Stomach smooth muscle (tissue), 2 donors: ENCODE results near the gene TRAIP.

ENCODE experiments used
- H3K27ac ChIP-seq: one replicate; pipeline ENCODE4 v1.7.0; 2013; ENCODE audit warnings: mild to moderate bottlenecking, low read length, inconsistent platforms
- H3K27me3 ChIP-seq, 2 donors: one replicate each; pipeline ENCODE4 v1.7.0; 2013; ENCODE audit warnings: low read length in 2 of 2; ENCODE audit not compliant: insufficient read depth in 2 of 2, control insufficient read depth in 1 of 2
- H3K36me3 ChIP-seq, 2 donors: one replicate each; pipeline ENCODE4 v1.7.0; 2013; ENCODE audit warnings: low read length in 2 of 2; ENCODE audit not compliant: control insufficient read depth in 2 of 2, insufficient read depth in 2 of 2
- H3K4me1 ChIP-seq: one replicate; pipeline ENCODE4 v1.7.0; 2013; ENCODE audit warnings: low read length; ENCODE audit not compliant: control insufficient read depth, insufficient read depth
- H3K4me3 ChIP-seq, 2 donors: one replicate each; pipeline ENCODE4 v1.7.0; 2013; ENCODE audit warnings: low read length in 2 of 2
- H3K9ac ChIP-seq, 2 donors: one replicate each; pipeline ENCODE4 v1.7.0; 2013; ENCODE audit warnings: low read length in 2 of 2, mild to moderate bottlenecking in 1 of 2
- H3K9me3 ChIP-seq, 2 donors: one replicate each; pipeline ENCODE4 v1.7.0; 2013; ENCODE audit warnings: low read length in 2 of 2; ENCODE audit not compliant: control insufficient read depth in 2 of 2
- donor health status: healthy.
- donor health status: Pancreatic carcinoma.

TRAIP gene

GRCh38 chr3:49813497-49814174, 42.7 kb downstream of the TRAIP start, which contains the start of gene UBA7:
Gene UBA7 (minus strand): TSS chr3:49813953. CDS start chr3:49813787, 166 bp downstream.
- Histone ChIP-seq H3K27ac (peak within 1 kb of the TSS; percentile 55), H3K27me3 (no peaks in the 10 kb centered on the region), H3K9me3 (no peaks in the 10 kb centered on the region), H3K9ac (peak within 1 kb of the TSS; percentile 78 to 83), H3K36me3 (peaks cover 18 to 32% of the 10 kb centered on the region in 2 donors), H3K4me1 (peaks cover 18% of the 10 kb centered on the region), H3K4me3 (peak within 1 kb of the TSS; percentile 86 to 94)

GRCh38 chr3:49812916-49813496, 43.4 kb downstream of the TRAIP start:
- peak overlapping the region; percentile 86 to 94 for H3K4me3 ChIP-seq
- peak overlapping the region; percentile 55 for H3K27ac ChIP-seq
- H3K9me3 ChIP-seq: no peaks in the 10 kb centered on the region
- H3K4me1 ChIP-seq: peaks cover 19% of the 10 kb centered on the region
- H3K36me3 ChIP-seq: peaks cover 18 to 32% of the 10 kb centered on the region in 2 donors
- peak overlapping the region; percentile 78 to 83 for H3K9ac ChIP-seq
- no peaks in the 10 kb centered on the region for H3K27me3 ChIP-seq

DNA sequence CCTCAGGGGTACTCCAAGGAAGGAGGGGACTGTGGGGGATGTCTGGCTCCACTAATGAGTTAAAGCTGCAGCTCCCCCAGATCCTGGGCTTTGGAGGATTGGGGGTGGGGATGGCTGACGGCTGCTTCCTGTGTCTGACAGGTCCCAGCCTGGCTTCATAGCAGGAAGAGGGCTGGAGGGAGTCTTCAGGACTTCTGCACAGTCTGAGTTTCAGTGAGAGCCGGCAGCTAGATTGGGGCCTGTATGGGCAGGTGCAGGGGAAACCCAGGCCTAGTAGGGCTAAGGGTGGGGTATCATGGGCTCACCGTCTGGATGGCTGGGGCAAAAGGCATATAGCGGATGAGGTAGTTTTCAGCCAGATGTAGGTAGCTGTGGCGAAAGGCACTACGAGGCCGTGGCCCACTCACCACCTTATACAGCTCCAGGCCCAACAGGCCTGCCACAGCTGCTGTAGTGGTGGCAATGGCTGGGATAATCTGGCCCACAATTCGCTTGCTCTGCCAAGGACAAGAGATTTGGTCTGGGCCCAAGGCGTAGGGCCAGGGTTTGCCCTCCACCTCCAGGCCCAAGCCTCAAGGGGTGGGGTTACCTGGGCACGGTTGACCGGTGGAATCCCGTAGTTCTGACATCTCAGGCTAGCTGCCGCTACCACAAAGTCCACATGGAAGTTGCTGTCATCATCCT, 48.8 kb downstream of the TRAIP start:
- Histone ChIP-seq H3K4me1 (peaks cover 49% of the 10 kb centered on the region), H3K27ac (no peak overlapping the region), H3K9ac (no peak overlapping the region)

GRCh38 chr3:49806850-49807249, 49.5 kb downstream of the TRAIP start:
- Histone ChIP-seq H3K4me1 (peaks cover 48% of the 10 kb centered on the region), H3K27me3 (no peaks in the 10 kb centered on the region), H3K4me3 (no peak overlapping the region), H3K36me3 (peaks cover 18 to 26% of the 10 kb centered on the region in 2 donors), H3K27ac (peak overlapping the region; percentile 67), H3K9ac (no peak overlapping the region), H3K9me3 (no peaks in the 10 kb centered on the region)

More for the DNA sequence above, 48.8 kb downstream of the TRAIP start:
- H3K4me3 ChIP-seq: no peak overlapping the region
- no peaks in the 10 kb centered on the region for H3K27me3 ChIP-seq
- H3K36me3 ChIP-seq: peaks cover 18 to 32% of the 10 kb centered on the region in 2 donors
- H3K9me3 ChIP-seq: no peaks in the 10 kb centered on the region

DNA sequence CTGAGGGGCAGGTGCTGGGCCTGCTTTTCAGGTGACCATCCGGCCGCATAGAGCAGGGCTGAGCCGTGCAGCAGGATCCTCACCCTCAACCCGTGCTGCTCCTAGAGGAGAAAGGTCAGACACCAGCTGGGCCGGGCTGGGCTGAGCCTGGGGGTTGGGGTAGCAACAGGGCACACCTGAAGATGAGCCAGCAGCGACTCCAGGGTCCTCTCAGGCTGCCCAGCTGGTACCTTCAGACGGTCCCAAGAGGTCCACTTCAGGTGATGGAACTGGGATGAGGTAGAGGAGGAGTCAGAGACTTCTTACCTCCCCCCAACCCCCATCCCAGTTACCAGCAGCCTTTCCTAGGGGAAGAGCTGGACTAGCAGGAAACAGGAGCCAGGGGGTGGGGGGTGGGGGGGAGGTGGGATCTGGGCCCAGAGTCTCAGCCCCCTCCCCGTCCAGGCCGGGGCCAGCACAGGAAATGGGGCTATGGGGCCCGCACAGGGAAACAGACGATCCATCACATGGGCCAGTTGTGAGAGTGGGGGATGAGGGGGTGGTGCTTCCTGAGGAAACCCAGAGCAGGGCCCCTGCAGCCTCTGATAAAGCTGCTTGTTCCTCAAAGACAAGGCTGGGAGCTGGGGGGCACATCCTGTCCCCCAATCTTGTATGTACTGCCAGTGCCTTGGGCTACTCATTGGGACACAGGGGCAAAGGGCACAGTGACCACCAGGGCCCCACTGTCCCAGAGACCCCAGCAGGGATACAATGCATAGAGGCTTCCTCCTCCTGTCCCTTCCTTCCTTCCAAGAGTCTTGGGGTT, 50.3 kb downstream of the TRAIP start:
- Histone ChIP-seq H3K4me3 (peak overlapping the region in 1 of 2 donors; percentile 40), H3K4me1 (peaks cover 49% of the 10 kb centered on the region), H3K9ac (peak overlapping the region in 1 of 2 donors; percentile 29), H3K9me3 (no peaks in the 10 kb centered on the region), H3K27me3 (no peaks in the 10 kb centered on the region), H3K36me3 (peaks cover 12 to 20% of the 10 kb centered on the region in 2 donors), H3K27ac (peak overlapping the region; percentile 67)

GRCh38 chr3:49805367-49805782, 51.0 kb downstream of the TRAIP start:
- Histone ChIP-seq H3K27me3 (no peaks in the 10 kb centered on the region), H3K4me1 (peaks cover 49% of the 10 kb centered on the region), H3K27ac (peak overlapping the region; percentile 67), H3K9me3 (no peaks in the 10 kb centered on the region), H3K9ac (no peak overlapping the region), H3K36me3 (peaks cover 9 to 13% of the 10 kb centered on the region in 2 donors), H3K4me3 (peak overlapping the region; percentile 7 to 44)

- H3K27ac ChIP-seq: peak overlapping the region; percentile 67
- peak overlapping the region; percentile 60 to 62 for H3K9ac ChIP-seq
- no peaks in the 10 kb centered on the region for H3K9me3 ChIP-seq
- peaks cover 51% of the 10 kb centered on the region for H3K4me1 ChIP-seq
- peaks cover 2 to 3% of the 10 kb centered on the region in 2 donors for H3K36me3 ChIP-seq
- peak overlapping the region; percentile 81 to 93 for H3K4me3 ChIP-seq
- no peaks in the 10 kb centered on the region for H3K27me3 ChIP-seq
These were observed 52.0 kb downstream of the TRAIP start for GRCh38 chr3:49804141-49805041.

DNA sequence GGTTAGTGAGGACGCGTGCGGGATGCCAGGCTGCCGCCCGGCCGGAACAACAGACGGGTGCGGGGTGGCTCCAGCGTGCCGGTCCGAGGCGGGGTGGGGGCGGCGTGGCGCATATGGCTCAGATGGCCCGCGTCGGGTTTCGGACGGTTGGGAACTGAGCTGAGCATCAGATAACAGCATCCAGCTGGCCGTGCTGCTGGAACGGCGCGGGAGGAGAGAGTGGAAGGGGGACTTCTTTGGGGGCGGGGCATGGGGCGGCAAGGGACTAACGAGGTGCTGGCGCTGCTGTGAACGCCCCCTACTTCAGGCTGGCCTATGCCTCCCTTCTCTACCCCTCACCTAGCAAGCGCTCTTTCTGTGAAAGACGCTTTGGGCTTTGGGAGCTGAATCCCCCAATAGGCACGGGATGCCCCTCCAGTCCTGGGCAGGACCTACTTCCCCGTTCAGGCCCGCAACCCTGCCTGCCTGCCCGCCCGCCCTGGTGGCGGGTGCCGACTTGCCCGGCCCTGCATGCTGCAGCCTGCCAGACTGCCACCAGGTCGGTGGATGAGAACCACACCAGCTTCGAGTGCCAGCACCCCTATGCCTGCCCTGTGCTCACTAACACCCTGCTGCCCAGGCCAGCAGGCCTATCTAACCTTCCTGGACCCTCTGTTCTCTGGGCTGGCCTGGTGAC, 52.8 kb downstream of the TRAIP start:
- peak overlapping the region; percentile 81 to 93 for H3K4me3 ChIP-seq
- H3K27ac ChIP-seq: peak overlapping the region; percentile 62
- peak overlapping the region; percentile 60 to 64 for H3K9ac ChIP-seq
- H3K27me3 ChIP-seq: no peaks in the 10 kb centered on the region
- H3K9me3 ChIP-seq: no peaks in the 10 kb centered on the region
- no peaks in the 10 kb centered on the region for H3K36me3 ChIP-seq
- peaks cover 51% of the 10 kb centered on the region for H3K4me1 ChIP-seq

GRCh38 chr3:49802719-49803464, 53.5 kb downstream of the TRAIP start, which contains the start of gene INKA1:
Gene INKA1 (plus strand): TSS chr3:49803261. CDS start chr3:49803393, 132 bp downstream.
- Histone ChIP-seq H3K27me3 (no peaks in the 10 kb centered on the region), H3K4me3 (peak within 1 kb of the TSS; percentile 81 to 93), H3K9ac (peak within 1 kb of the TSS; percentile 62 to 74), H3K27ac (peak within 1 kb of the TSS; percentile 62), H3K36me3 (no peaks in the 10 kb centered on the region), H3K9me3 (no peaks in the 10 kb centered on the region), H3K4me1 (peaks cover 50% of the 10 kb centered on the region)
